RWPE2 (cell line): ENCODE results near the gene MAP7D1.

Experiments used
- ATAC-seq: fragments of 200-7000 bp; cut with Tn5 transposase; 3 replicates; pipeline ENCODE4 v1.9.1; 2021; ENCODE audit warnings: low read depth
- DNase-seq: peaks from one replicate; pipeline ENCODE4 v3.0.0-alpha.2; 2020; ENCODE audit warnings: low spot score
- H3K27ac ChIP-seq: fragments of 450-650 bp; 2 replicates; pipeline ENCODE4 v1.5.1; 2017; ENCODE audit warnings: mild to moderate bottlenecking; ENCODE audit not compliant: poor library complexity, severe bottlenecking
- H3K27me3 ChIP-seq: fragments of 250-450 bp; sonication (Bioruptor Pico); 2 replicates; pipeline ENCODE4 v1.5.1; 2021; ENCODE audit warnings: mild to moderate bottlenecking, moderate library complexity; ENCODE audit not compliant: insufficient read depth, poor library complexity, severe bottlenecking
- H3K36me3 ChIP-seq: fragments of 250-450 bp; sonication (Bioruptor Pico); 2 replicates; pipeline ENCODE4 v1.5.1; 2020; ENCODE audit warnings: low read depth, mild to moderate bottlenecking, moderate library complexity
- H3K4me1 ChIP-seq: fragments of 250-450 bp; sonication (Bioruptor Pico); 2 replicates; pipeline ENCODE4 v1.5.1; 2021; ENCODE audit warnings: mild to moderate bottlenecking, moderate library complexity; ENCODE audit not compliant: insufficient read depth, poor library complexity, severe bottlenecking
- H3K4me3 ChIP-seq: fragments of 250-450 bp; sonication (Bioruptor Pico); 2 replicates; pipeline ENCODE4 v1.5.1; 2021; ENCODE audit warnings: mild to moderate bottlenecking, moderate library complexity; ENCODE audit not compliant: severe bottlenecking
- H3K9me3 ChIP-seq: fragments of 250-450 bp; sonication (Bioruptor Pico); 2 replicates; pipeline ENCODE4 v1.5.1; 2021; ENCODE audit warnings: mild to moderate bottlenecking, moderate library complexity; ENCODE audit not compliant: severe bottlenecking
- CTCF ChIP-seq: fragments of 450-650 bp; IDR thresholded peaks from one replicate; pipeline ENCODE4 v1.5.1; 2017; ENCODE audit warnings: mild to moderate bottlenecking, moderate library complexity; ENCODE audit not compliant: poor library complexity, severe bottlenecking

Gene MAP7D1

GRCh38 chr1:36150296-36151133 is 5.4 kb upstream of the MAP7D1 start:
- Histone ChIP-seq H3K4me1 (peaks cover 25% of the 10 kb centered on the region), H3K27ac (peak overlapping the region; percentile 98), H3K36me3 (peaks cover 6% of the 10 kb centered on the region; the same call in 1 of the 2 replicates), H3K27me3 (no peaks in the 10 kb centered on the region), H3K9me3 (no peaks in the 10 kb centered on the region), H3K4me3 (no peak overlapping the region)
- peak; percentile 96 for DNase-seq
- TF ChIP-seq CTCF, result no peak
- peak; percentile 82 for ATAC-seq

GRCh38 chr1:36151134-36151844 is 4.7 kb upstream of the MAP7D1 start:
- H3K27ac ChIP-seq, result peak overlapping the region; percentile 98
- ATAC-seq (no peak), DNase-seq (no peak)
- no peaks in the 10 kb centered on the region for H3K9me3 ChIP-seq
- H3K36me3 ChIP-seq, result peaks cover 6% of the 10 kb centered on the region; the same call in 1 of the 2 replicates
- H3K27me3 ChIP-seq, result no peaks in the 10 kb centered on the region
- H3K4me1 ChIP-seq, result peaks cover 25% of the 10 kb centered on the region
- TF ChIP-seq CTCF, result no peak
- no peak overlapping the region for H3K4me3 ChIP-seq

GRCh38 chr1:36151845-36152203 is 4.1 kb upstream of the MAP7D1 start:
- Histone ChIP-seq H3K27me3 (no peaks in the 10 kb centered on the region), H3K27ac (peak overlapping the region; percentile 98), H3K9me3 (no peaks in the 10 kb centered on the region), H3K36me3 (peaks cover 3% of the 10 kb centered on the region; the same call in 1 of the 2 replicates), H3K4me3 (no peak overlapping the region), H3K4me1 (peaks cover 25% of the 10 kb centered on the region)
- DNase-seq, result no peak
- no peak for TF ChIP-seq CTCF
- no peak for ATAC-seq

GRCh38 chr1:36153476-36153875 is 2.5 kb upstream of the MAP7D1 start:
- Histone ChIP-seq H3K9me3 (no peaks in the 10 kb centered on the region), H3K27me3 (no peaks in the 10 kb centered on the region), H3K4me1 (peaks cover 25% of the 10 kb centered on the region), H3K4me3 (no peak overlapping the region), H3K36me3 (peaks cover 4% of the 10 kb centered on the region), H3K27ac (no peak overlapping the region)
- DNase-seq, result no peak
- ATAC-seq, result no peak
- no peak for TF ChIP-seq CTCF
